ENCODE measurements around the gene CUL2.
A peak's percentile ranks its signal among the peaks of the same experiment; 100 is the strongest.
"Not testable (repeated sequence)": the region's sequence is repeated elsewhere in the genome, so short reads cannot be mapped to it uniquely, and the experiment has no call there.

Gene CUL2

DNA sequence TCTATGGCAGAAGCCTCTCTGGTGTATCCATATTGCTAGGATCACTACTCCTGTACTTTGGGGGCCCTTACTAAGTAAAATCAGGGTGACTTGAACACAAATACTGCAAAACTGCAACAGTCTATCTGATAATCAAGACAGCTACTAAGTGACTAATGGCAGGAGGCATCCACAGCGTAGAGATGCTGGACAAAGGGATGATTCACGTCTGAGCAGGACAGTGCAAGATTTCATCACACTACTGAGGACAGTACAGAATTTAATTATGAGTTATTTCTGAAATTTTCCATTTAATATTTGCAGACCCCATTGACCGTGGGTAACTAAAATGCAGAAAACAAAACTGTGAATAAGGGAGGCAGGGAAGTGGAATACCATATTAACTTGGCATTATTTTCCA, 10.4 kb downstream of the CUL2 start:
- DNase-seq = no peak

DNA sequence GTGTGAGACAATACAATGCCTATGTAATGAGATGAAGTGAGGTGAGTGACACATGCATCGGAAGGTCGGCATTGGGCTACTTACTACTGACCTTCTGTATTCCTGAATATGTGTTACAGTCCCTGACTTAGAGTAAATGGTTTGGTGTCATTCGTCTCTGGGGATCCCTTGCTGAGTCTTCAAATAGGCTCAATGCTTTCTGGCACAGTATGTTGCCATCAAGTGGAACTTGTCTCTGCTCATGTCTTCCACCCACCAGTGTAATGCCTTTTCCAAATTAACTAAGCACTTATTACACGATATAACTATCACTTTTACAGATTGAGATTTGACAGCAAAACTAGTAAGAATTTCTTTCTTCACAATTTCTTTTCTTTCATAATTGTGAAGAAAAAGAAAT, 10.9 kb downstream of the CUL2 start:
- no peak for ATAC-seq
- no peak for DNase-seq

More for the DNA sequence above, 10.4 kb downstream of the CUL2 start:
- no peak for ATAC-seq

GRCh38 chr10:35075228-35075627, 14.9 kb downstream of the CUL2 start:
- DNase-seq (no peak), ATAC-seq (no peak)

DNA sequence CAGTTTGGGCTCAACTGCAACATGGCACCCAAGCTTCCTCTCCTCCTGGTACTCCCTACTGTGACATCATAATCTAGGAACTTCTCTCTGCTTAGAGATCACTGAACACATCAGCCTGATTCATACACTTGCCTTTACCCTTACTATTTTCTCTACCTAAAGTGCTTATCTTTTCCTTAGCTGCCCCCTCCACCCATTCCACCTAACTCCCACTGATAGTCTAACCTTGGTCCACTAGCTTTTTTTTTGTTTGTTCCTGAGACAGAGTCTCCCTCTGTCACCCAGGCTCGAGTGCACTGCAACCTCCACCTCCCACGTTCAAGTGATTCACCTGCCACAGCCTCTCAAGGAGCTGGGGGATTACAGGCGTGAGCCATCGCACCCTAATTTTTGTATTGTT, 15.9 kb downstream of the CUL2 start:
- peak; percentile 49 for ATAC-seq
- no peak for DNase-seq

DNA sequence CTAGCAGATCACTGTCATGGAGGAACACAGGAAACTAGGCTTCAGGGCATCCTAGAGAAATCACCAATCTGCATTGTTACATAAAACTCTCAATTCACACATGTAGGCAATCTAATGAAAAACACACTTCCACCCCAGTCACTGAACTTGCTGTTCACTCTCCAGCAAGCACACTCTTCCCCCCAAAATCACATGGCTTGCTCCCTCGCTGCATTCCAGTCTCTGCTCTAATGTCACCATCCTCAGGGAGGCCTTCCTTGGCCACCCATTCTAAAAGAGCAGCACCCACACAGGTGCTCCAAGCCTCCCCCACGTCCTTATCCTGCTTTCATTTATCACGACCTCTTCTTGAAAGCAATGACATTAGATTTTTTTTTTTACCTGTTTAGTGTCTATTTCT, 19.6 kb downstream of the CUL2 start:
- DNase-seq = no peak
- ATAC-seq = no peak

DNA sequence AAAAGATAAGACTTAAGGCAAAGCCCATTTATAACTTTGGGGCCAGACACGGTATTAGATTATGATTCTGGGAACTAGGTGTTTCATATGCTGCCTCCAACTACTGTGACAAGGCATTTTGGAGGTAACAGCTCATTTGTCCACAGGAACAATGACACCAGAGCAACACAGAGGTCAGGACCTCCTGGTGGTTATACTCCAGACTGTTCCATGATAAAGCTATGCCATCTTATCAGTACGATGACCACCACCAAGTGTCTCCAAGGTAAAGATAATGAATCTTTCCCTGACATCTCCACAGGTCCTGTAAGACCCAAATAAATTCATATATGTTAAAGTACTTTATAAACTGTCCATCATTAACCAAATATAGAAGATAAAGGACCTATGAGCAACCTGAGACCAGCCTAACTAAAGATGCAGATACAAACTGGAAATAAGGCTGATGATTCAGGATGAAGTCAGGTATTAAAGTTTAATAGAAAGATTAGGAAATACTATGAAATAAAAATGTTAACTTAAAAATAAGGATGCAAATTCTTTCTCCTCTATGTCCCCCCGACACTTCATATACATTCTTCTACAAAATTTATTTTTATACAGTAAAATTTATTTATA, 26.2 kb downstream of the CUL2 start:
- DNase-seq (no peak), ATAC-seq (no peak)

- DNase-seq = no peak
- no peak for ATAC-seq
Measured at GRCh38 chr10:35059481-35059880, 30.7 kb downstream of the CUL2 start.

DNA sequence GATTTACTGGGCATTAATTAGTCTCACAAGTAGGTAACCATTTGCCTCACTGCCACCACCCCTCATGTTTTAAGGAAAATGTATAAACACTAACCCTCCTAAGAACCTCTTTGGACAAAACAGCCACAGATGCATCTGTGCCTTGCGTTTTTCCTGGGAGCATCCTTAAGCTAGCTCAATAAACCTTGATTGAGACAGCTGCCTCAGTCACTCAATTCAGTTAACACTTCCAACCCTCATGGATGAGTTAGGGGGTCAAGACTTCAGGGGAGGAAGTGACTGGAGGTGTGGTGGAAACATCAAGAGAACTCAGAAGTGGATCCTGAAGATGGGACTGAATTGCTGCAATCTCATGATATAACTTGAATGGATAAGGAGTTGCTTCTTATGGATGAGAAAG, 31.5 kb downstream of the CUL2 start:
- no peak for DNase-seq
- ATAC-seq = no peak

DNA sequence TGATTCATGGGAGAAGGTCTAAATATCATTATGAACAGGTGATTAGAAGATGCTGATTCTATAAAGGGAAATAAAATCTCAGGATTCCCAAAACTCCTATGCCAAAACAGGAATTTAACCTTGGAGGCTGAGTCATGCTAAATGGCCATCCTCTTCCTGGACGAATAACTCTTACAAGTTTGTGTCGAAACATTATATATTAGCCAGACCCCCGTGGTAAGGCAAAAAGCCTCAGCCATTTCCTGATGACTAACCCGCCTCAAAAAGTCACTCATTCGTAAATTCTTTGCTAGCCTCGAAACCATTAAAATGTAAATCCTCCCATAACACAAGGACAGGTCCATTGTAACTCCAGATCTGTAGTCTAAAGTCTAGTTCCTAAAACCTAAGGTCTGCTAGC, 32.0 kb downstream of the CUL2 start:
- DNase-seq (no peak), ATAC-seq (no peak)

GRCh38 chr10:35056686-35057085, 33.5 kb downstream of the CUL2 start:
- DNase-seq (no peak), ATAC-seq (no peak)

- no peak for ATAC-seq
- DNase-seq = no peak
Measured at GRCh38 chr10:35056133-35056532, 34.0 kb downstream of the CUL2 start.

- ATAC-seq (no peak), DNase-seq (no peak)
Measured at GRCh38 chr10:35050568-35050967, 39.6 kb downstream of the CUL2 start.

DNA sequence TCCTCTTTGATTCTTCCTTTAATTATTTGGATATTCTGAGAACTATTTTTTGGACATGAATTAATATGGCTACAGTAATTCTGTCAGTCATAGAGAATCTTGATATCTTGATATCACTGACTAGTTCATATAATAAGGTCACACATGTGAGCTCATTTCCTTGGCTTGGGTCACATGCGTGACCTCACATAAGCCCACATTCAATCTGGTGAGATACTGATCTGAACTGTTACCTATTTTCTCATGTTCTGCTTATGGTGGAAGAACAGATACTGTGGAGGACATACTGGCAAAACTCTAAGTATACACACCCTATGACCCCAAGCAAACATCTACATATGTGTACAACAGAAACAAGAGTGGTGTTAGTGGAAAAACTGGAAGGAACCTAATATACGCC, 44.1 kb downstream of the CUL2 start:
- ATAC-seq (no peak), DNase-seq (no peak)

GRCh38 chr10:35045275-35045674, 44.9 kb downstream of the CUL2 start:
- not testable (repeated sequence) for ATAC-seq, DNase-seq

DNA sequence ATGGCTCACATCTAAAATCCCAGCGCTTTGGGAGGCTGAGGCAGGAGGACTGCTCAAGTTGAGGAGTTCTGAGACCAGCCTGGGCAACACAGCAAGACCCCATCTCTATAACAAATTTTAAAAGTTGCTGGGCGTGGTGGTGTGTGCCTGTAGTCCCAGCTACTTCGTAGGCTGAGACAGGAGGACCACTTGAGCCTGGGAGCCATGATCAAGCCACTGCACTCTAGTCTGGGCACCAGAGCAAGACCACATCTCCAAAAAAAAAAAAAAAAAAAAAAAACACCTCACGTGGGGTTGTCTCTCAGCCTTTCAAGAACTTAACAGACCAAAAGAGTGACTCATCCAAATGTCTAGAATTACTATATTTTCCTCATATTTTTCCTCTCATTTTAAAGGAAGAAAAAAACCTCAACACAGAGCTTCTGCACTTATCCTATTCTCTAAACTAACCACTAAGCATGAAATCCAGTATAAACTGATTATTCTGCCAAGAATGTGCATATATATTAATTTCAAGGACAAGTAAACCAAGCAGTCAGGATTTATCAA, 46.3 kb downstream of the CUL2 start:
- DNase-seq = no peak
- no peak for ATAC-seq

- DNase-seq (no peak), ATAC-seq (no peak)
Measured at GRCh38 chr10:35042783-35043182, 47.4 kb downstream of the CUL2 start.

- no peak for ATAC-seq
- DNase-seq = no peak
Measured at GRCh38 chr10:35041502-35041879, 48.6 kb downstream of the CUL2 start.

DNA sequence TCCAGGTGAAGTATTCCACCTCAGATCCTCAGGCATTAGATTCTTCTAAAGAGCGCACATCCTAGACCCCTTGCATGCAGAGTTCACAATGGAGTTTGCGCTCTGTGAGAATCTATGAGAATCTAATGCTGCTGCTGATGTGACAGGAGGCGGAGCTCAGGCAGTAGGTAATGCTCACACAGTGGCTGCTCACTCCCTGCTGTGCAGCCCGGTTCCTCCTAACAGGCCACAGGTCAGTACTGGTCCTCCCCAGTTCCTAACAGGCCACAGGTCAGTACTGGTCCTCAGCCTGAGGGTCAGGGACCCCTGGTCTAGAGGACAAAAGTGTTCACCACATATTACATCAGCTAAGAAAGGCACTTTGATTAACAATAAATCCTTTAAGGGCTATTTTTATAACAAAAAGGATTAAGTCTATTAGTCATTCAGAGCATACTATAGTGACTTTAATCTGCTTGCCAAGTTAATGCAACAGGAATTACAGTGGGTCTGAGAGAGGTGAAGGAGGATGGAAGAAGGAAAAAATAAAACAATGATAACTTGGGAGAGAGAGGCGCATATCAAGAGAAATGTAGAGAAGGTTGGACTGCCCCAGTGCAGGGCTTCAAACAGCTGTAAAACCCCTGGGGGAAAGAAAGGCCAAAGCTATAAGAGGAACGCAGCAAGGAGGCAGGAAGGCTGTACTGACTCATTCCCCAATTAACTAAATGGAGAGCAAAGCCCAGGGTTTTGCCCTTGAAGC, 49.2 kb downstream of the CUL2 start:
- no peak for DNase-seq
- no peak for ATAC-seq

GRCh38 chr10:35037104-35037503, 53.0 kb downstream of the CUL2 start:
- DNase-seq (no peak), ATAC-seq (no peak)

- DNase-seq (no peak), ATAC-seq (no peak)
Measured at GRCh38 chr10:35035606-35036005, 54.5 kb downstream of the CUL2 start.

DNA sequence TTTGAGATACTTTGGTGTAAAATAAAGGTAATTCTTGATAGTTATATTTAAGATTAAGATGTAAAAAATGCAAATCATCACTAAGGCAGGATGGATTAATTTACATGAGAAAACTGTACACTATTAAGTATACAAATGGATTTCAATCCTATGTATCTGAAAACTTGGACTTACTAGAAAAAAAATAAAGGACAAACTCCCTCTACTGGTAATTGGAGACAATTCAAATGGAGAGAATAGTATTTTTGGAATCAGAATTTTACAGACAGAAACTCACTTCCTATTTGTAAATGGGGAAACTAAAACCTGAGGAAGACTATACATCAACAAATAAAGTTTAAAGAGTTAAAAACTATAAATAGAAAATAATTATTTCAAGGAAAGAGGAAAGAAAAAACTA, 62.6 kb downstream of the CUL2 start:
- no peak for ATAC-seq
- DNase-seq = no peak

- DNase-seq = no peak
- no peak for ATAC-seq
Measured at GRCh38 chr10:35025916-35026315, 64.2 kb downstream of the CUL2 start.

- no peak for ATAC-seq
- DNase-seq = no peak
Measured at GRCh38 chr10:35020481-35020880, 69.7 kb downstream of the CUL2 start.
